Epidermal melanocyte (primary cell): ENCODE measurements around the gene RBM6.

Experiments
- DNase-seq: peaks from one replicate; pipeline ENCODE4 v3.0.0; 2011; ENCODE audit warnings: low spot score; ENCODE audit not compliant: insufficient read length

Gene RBM6

DNA sequence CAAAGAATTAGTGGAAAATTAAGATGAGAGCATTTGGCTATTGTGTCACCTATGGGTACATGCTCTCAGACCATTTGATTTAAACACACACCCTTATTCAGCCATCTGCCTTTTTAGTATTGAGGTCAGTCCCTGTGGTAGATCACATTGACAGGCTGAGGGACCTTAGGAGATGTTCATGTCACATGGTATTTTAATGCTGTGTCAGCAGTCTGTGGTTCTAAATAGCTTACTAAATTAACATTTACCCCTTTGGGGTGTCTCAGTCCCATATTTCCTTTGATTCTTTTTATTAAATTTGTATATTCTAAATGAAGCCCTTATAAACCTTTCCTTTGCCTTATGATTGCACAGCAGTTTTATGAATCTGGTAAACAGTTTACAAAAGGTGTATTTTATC lies 151.0 kb downstream of the RBM6 start:
- DNase-seq = no peak

DNA sequence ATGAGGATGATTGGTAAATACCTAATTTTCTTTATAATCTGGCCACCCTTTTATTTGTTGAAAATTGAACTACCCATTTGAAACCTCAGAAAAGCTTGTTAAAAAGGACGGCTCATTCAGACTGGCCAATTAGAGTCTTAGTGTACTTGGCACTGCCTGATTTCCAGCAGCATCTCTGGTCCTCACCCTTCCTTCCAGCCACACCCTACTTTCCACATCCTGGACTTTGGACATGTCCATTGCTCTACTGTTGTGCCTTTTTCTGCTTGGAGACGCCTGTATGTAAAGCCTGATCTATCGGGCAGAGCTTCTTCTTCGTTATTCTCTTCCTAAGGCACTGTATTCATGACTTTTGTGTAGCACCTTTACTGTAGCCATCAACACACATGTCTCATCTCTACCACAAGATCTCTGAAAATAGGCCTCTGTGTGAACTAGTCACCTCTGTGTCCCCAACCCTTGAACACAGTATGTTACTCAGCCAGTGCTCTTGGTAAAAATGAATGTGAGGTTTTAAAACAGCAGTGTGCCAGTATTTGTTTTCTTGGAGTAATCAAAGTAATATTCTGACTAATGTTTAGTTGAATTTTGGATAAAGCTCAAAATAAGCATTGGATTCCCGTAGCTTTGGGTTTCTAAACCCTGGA lies 155.5 kb downstream of the RBM6 start:
- no peak for DNase-seq

DNA sequence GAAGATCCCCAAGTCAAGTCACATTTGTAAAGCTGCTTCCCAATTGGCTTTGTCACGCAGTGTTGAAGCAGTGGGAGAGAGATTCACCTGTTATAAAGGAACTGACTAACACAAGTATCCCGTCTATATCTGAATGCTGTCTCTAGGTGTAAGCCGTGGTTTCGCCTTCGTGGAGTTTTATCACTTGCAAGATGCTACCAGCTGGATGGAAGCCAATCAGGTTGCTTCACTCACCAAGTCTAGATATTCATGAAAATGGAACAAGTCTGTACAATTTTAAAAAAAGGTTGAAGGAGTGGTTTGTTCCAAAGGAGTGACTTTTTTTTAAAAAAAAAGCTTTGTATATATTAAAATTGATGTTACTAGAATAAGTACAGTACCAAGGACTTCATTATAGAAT lies 160.4 kb downstream of the RBM6 start:
- DNase-seq = no peak

DNA sequence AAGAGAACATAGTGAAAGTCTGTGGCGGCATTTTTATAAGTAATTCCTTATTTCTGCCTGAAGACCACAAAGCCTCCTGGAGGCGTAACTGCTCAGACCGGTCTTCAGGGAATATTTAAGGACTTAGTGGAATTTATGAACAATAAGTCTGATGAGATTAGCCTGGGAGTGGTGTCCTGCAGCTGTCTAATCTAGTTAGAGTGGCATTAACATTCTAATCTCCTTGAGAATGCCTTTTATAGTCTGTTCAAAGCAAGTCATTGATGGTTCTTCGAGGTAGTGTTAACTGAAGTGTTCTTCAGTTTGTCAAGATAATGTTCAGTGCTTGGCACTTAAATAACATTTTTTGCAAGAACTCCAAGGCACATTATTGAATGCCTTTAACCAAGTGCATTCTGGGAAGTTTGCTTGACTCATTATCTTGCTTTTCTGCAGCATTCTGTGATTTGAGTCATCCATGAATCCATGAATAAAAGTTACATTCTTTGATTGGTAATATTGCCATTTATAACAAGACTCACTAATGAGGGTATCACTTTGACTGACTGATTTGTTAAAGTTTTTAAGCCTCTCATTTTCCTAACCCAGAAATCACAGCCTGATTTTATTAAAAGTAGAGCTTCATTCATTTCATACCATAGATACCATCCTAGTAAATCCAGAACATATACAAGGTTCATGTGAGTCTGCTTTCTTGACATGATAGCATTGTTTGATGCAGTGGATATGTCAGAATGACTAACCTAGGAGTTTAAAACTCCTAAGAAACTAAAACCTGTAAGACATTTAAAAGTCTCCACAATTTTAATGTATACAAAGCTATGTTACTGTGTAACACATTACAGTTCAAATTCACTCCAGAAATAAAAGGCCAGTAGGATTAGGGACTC lies 161.3 kb downstream of the RBM6 start:
- no peak for DNase-seq

DNA sequence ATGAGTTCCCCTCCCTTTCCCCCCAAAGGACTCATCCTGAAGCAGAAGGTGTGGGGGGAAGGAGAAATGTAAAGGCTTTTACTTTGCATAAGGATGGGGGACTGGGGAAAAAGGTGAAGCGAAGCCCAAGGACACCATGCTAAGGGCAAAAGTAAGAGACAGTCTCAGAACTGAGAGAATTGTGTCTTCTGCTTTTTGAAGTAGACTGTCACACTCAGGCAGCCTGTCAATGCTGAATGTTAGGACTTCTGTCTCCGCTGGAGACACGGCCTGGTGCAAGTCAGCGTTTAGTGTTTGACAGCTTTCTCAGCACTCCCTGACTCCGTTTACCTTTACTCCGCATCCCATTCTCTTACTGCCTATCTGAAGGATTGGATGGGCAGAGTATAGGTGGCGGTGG lies 162.6 kb downstream of the RBM6 start:
- no peak for DNase-seq

DNA sequence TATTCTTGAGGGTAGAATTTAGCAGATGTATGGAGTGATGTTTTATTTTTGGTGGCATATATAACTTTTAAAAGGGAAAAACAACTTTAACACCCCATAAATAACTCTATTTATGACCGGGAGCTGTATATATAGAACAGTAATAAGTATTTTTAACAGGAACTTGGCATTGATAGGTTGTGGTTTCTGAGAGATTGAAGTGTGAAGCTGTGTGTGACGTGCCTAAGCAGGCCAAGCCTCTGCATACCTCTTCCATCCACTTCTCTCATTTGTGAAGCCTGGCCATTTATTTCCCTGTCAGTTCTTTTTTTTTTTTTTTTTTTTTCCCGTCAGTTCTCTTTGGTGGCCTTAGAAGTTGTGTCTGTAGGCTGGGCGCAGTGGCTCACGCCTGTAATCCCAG lies 171.8 kb downstream of the RBM6 start:
- DNase-seq = no peak

DNA sequence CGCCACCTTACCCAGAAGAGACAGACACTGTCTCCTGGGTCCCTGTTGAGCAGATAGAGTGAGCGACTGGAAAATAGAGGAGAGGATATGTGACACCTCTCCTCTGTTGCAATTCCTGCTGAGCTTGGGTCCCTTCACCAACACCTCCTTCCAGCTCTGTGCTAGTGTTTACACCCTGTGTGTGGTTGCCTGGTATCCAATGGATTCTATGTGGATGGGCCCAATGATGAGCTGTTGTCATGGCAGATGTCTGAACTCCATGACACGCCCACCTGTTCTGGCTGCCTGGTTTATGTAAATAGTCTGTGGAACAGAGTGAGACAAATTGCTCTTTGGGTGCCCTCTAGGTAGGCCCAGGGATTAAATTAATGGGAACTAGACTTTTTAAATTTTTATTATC lies 172.5 kb downstream of the RBM6 start:
- DNase-seq = no peak

DNA sequence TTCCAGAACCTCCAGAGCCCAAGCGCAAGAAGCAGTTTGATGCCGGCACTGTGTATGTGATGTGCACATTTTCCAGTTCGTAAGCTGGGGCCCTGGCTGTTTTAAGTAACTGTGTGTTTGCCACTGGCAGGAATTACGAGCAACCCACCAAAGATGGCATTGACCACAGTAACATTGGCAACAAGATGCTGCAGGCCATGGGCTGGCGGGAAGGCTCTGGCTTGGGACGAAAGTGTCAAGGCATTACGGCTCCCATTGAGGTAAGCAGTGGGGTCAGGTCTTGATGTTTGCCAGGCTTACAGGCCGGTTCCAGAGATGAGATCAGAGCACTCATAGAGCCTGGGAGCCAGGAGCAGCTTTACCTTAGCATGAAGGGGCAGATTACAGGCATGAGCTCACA lies 177.2 kb downstream of the RBM6 start:
- peak; percentile 1 for DNase-seq

DNA sequence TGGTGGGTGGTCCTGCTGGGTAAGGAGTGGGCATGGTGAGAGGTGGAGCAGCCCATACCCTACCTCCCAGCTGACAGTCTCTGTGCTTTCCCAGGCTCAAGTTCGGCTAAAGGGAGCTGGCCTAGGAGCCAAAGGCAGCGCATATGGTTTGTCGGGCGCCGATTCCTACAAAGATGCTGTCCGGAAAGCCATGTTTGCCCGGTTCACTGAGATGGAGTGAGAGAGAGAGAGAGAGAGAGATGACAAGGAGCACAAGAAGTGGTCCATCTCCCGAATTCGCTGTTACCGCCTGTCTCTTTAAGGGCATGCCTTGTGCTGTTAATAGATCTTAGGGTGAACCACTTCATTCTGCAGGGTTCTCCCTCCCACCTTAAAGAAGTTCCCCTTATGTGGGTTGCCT lies 178.3 kb downstream of the RBM6 start:
- DNase-seq = no peak

DNA sequence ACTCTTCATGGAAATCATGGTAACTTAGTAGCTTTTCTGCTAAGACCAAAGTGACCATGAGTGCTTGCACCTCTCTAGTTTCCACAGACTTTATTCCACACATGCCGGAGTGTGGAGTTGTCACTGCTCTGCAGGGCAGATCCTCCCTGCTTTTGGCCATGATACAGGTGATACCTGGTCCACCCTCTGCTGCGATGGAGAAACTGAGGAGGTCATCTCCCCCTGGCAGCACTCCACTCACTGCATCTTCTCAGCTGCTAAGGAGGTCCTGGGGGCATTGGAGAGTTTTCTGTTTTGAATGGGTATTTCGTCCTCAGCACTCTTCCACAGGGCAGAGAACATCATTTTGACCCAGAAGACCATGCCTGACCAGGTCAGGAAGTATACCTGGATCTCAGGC lies 179.8 kb downstream of the RBM6 start:
- no peak for DNase-seq

DNA sequence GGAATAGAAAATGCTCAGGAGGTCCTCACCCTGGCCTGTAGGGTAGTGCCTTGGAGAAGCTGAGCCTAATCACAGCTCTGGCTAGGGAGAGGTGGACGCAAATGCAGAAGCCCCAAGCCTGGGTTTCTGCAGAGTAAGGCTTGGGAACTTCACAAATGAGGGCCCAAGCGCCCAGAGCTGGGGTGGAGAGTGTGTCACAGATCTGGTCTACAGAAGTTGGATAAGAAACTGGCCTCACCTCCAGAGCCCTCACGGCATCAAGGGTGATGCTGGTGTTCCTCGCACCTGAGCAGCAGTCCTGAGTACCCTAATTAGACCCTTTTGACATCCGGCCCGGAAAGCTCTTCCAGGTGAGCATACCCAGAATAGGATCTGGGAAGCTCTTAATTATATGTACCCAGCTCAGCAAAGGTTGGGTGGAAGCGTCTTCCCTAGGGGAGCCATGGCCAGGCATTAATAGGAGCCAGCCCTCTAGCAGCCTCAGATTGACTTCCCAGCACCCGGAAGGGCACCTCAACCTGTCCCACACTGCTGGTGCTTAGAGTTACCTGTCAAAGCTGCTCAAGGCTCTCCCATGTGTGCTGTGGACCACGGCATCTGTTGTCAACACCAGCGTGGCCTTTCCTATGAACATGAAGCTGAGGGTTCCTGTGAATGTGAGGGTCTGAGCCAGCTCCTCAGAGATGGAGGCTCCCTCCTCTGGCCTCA lies 180.6 kb downstream of the RBM6 start:
- DNase-seq = no peak

DNA sequence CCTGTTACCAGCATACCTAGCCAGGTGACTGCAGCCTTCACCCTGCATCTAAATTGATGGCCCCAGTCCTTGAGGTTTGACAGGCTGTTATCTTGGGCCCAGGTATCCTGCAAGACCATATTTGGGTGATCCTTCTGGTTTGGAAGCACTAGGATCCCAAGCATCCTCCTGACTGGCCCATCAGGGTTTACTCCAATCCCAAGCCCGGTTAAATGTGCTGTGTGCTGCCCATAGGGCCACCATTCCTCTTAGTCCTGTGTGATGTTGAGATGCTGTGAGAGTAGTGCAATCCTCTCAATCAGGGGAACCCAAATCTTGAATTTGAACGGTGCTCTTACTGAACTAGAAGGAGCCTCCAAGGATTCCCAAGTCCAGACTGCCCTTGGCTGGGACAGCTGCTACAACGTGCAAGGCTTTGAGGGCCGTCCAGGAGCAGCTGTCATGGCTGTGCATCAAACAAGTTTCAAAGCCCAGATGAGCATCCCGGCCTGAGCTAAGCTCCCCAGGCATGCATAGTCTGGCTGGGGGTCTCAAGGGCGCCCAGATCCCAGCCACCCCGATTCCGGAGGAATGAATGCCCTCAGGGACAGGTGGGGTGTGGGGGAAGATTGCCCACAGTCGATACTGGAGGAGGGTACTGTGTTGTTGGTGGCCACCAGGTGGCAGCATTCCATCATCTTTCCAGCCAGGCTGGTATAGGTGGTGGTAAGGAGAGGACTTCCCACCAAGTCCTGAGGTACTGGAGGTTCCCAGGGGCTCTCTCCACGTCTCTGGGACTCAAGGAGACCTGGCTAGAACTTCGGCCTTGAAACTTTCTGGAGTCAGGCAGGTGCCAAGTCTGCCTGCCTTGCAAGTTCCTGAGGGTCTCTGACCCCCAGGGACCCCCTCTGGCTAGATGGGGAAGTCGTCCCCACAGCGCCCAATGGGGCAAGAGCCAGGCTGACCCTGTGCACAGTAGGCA lies 181.4 kb downstream of the RBM6 start:
- DNase-seq = peak; percentile 99

DNA sequence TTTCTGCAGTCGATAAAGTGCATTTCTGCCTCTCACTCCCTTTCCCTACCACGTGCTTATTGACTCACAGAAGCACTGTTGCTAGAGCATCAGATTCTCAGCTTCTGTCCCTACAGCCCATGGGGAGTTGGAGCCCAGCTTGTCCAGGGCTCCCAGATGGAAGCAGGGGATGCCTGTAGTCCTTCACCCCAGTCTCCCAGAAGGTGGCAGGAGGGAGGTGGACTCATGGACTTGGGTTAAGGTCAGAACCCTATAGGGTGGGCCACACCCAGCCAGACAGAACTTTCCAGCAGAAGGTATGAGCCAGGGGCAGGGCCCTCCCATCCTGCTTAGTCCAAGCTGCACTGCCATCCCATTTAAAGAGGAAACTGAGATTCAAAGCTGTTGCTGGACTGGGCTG lies 182.1 kb downstream of the RBM6 start:
- DNase-seq = no peak

DNA sequence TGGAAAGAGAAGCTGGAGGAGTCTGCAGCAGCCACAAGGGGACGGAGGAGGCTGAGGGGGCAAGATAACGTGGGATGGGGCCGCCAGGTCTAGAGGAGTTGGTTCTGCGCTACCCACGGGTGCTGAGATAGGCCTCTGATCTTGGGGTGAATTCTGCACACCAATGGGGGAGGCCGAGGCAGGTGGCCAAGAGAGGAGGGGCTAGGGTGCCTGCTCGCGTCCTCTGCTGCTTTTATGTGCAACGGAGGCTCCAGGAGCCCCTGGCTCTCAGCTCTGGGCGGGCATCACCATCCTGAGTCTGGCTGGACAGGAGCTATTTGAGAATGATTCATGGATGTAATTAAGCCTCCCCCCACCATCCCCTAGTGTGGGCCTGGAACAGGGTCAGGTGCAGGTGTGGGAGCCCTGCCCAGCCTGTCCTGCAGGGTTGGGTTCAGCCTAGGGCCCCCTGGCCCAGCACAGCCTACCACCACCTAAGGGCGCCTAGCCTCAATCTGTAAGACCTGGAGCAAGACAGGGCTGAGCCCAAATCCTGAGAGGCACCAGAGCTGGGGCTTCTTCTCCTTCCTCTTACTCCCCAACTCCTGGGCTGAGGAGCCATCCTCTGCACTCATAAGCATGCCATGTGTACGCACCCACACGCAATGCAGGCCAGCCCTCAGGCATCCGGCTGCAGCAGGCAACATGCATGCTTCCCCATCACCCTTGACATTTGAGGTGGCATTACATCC lies 182.9 kb downstream of the RBM6 start:
- DNase-seq = no peak

DNA sequence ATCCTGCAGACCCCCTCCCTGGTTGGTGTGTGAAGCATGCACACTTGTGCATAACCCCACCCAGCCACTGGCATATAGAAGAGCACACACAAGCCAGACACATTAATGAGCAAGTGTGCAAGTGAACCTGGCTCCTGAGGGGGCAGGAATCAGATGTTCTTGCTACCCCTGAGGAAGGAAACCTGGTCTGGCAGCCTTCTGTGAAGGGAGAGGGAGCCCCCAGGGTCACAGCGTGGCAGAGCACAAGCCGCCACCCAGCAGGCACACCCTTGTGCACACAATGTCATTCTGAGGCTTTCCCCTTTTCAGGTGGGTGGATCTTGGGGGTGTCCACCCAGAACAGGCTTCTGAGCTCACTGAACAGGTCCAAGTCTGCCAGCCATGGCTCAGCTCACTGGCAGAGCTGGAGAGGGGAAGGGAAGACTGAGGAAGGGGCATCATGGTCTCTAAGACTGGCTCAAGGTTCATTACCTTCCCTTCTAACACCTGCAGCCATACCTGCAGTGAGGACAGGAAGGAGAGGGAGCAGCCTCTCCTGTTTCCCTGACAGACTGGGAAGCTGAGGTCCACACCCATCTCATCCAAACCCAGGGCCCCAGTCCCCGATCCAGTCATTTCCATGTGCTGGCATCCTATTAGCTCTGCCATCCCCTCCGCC lies 183.6 kb downstream of the RBM6 start:
- no peak for DNase-seq

DNA sequence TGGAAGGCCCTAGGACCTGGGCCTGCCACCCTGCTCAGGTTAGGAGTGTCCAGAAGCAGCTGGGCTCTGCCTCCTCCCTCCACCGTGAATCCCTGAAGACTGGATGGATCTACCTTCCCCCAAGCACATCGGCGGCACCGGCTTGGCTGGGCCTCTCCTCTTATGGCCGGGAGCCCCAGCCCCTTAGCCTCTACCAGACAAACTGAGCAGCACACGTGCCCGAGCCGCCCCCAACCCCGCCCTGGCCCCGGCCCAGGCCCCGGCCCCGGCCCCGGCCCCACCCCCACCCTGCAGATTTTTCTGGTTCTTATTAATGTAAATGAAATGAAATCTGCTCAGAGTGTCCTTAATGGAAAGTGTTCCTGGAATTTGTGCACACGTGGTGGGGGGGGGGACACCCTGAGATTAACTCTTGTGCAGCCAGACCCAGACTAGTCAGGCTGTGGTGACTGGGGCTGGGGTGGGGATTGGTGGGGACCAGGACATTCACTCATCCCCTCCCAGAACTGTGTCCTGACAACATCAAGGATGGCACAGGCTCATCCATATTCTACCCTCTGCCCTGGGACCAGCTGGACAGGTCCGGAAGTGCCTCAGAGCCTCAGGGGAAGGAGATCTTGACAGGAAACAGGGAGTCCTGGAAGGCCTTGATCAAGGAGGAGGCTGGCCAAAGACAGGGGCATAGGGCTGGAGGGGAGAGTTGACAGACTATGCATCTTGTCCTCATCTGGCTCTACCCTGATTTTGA lies 184.3 kb downstream of the RBM6 start:
- no peak for DNase-seq

DNA sequence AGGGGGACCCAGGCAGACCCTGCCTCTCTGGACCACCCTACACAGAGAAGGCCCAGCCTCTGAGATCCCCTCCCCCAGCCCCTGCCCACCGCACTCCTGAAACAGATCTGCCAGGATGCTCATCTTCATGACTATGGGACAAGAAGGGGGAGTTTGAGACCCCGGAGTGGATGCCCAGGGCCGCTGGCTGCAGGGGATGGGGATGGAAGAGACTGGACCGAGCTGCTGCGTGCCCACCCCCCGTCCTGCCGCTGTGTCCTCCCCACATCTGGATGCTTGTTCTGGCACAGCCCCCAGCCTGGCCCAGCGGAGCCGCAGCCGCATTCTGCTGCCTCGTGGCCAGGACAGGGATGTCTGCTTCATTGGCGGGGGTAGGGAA lies 184.8 kb downstream of the RBM6 start:
- DNase-seq = no peak

DNA sequence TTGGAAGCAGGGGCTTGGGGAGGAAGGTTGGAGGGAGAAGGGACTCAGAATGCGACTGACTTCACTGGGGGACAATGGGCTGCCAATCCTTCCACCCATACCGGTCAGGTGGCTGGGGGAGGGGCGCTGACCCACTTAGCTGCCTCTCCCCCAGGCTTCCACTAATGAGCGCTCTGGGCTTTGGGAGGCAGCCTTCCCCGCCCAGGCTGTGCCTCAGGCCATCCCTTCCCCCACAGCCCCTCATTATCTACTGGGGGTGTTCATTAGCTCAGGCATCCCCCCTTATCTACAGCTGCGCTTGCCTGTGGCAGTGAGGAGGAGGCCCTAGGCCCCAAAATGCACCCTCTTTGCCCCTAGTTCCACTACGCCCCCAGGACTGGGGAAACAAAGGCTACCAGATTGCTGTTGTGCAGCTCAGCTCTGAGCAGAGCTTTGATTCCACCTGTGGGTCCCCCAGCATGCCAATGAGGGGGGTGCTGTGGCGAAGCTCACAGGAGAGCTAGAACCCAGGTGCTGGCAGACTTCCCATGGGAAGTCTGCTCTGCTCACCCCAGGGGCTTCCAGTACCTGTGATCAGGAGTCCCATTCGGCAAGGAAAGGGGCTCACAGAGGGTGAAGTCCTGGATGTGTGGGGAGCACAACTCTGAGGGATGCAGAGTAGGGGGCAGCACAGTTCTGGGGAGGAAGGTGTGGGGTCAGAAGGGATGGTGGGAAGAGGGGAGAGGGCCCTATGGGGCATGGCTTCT lies 185.8 kb downstream of the RBM6 start:
- DNase-seq = no peak
